ENCODE data around the gene IKBKE. TPM values are rescaled to one million over a fixed set of nuclear protein-coding genes. Genes with fewer than 3 reads are reported as not detected.

The IKBKE gene
- total and polyA plus RNA-seq, 2 of the 8 experiments (the other 6 are each of a cell fraction or from before 2014, with no cell fraction given) = 8.6 to 12.0 TPM

- no peak overlapping the region for H4K91ac ChIP-seq (replicated peaks; ENCODE audit: insufficient read length, low read length)
- H4K5ac ChIP-seq (ENCODE audit: insufficient read length, low read depth, low read length) = no peak overlapping the region
- H3K9me3 ChIP-seq (ENCODE audit: insufficient read depth in 2 of 2, low read depth in 1 of 2, low read length in 1 of 2) = no peaks in the 10 kb centered on the region
- H3K14ac ChIP-seq (ENCODE audit: insufficient read length) = no peak overlapping the region
- no peaks in the 10 kb centered on the region for H3K27me3 ChIP-seq (replicated peaks in 1 of 4; ENCODE audit: control insufficient read depth in 3 of 4, extremely low read depth in 1 of 4, insufficient read depth in 3 of 4, low read length in 3 of 4)
- no peak overlapping the region for H3K27ac ChIP-seq (ENCODE audit: low read depth, low read length)
- H3K79me1 ChIP-seq (ENCODE audit: low read depth, low read length) = no peaks in the 10 kb centered on the region
- no peak overlapping the region for H4K8ac ChIP-seq (ENCODE audit: extremely low read depth, insufficient read depth, low read length)
- H3K9ac ChIP-seq (replicated peaks in 1 of 4; ENCODE audit: extremely low read depth in 1 of 4, low read depth in 3 of 4, low read length in 3 of 4) = no peak overlapping the region
- 94% methylated on average over 8 of the region's 8 CpGs; no CpG with 5 or more reads in 1 of the 2 experiments for WGBS, 2 experiments (ENCODE audit: extremely low coverage in 1 of 2, insufficient coverage in 1 of 2, insufficient read length in 1 of 2, insufficient replicate concordance in 2 of 2, low coverage in 1 of 2, low lambda C conversion rate in 2 of 2, missing lambda C conversion rate in 1 of 2)
- H3K23ac ChIP-seq (ENCODE audit: insufficient read length) = no peak overlapping the region
- H3K4me1 ChIP-seq (replicated peaks in 1 of 4; ENCODE audit: control insufficient read depth in 3 of 4, insufficient read depth in 4 of 4, low read length in 3 of 4) = peaks cover 0 to 5% (median 1%) of the 10 kb centered on the region in 4 experiments; a peak in 2 of 7 replicates
- H2BK12ac ChIP-seq (ENCODE audit: low read depth, low read length) = no peak overlapping the region
- no peak overlapping the region for H3K4me3 ChIP-seq (ENCODE audit: extremely low read depth in 1 of 4, insufficient read depth in 2 of 4, low read depth in 3 of 4, low read length in 4 of 4)
- no peak overlapping the region for H3K18ac ChIP-seq (ENCODE audit: extremely low read depth, low read length)
- H2BK5ac ChIP-seq (ENCODE audit: low read depth, low read length) = no peak overlapping the region
- peaks cover 0 to 2% of the 10 kb centered on the region in 2 experiments for H4K20me1 ChIP-seq (replicated peaks in 1 of 2; ENCODE audit: control insufficient read depth in 1 of 2, insufficient read depth in 2 of 2, low read length in 2 of 2)
- POLR2A ChIA-PET (ENCODE audit: partially characterized antibody) = interaction anchor here (2.2 kb wide), 1 partner anchor 94 kb away, joined by 6 read pairs; the partner anchor contains the start of gene EIF2D
- no peaks in the 10 kb centered on the region for H3K36me3 ChIP-seq (ENCODE audit: control insufficient read depth in 2 of 4, insufficient read depth in 4 of 4, low read length in 3 of 4)
- no peak overlapping the region for H2BK20ac ChIP-seq (ENCODE audit: low read length)
- H2AFZ ChIP-seq (ENCODE audit: low read length) = no peak overlapping the region
- no peak overlapping the region for H2AK5ac ChIP-seq (ENCODE audit: low read depth, low read length)
- CTCF ChIA-PET (ENCODE audit: partially characterized antibody) = interaction anchor here (0.6 to 5.8 kb wide), 9 partner anchors 11 to 732 kb away, joined by 3 to 29 read pairs (median 10); partner anchors contain the start of gene RASSF5
- no peak overlapping the region for H2BK120ac ChIP-seq (replicated peaks; ENCODE audit: low read depth, low read length)
- H3K56ac ChIP-seq (replicated peaks; ENCODE audit: insufficient read length, low read depth, low read length) = no peak overlapping the region
- H3K23me2 ChIP-seq (ENCODE audit: low read depth, low read length) = no peaks in the 10 kb centered on the region
- no peak for TF ChIP-seq BCL11A (IDR thresholded peaks at IDR 0.05; ENCODE audit: low read depth in 2 of 2, low read length in 2 of 2)
- TF ChIP-seq CHD1 (IDR thresholded peaks at IDR 0.05; ENCODE audit: low read depth, low read length) = no peak
- TF ChIP-seq KDM4A (IDR thresholded peaks at IDR 0.05; ENCODE audit: low read depth, low read length, severe bottlenecking) = no peak
- no peak overlapping the region for H2BK15ac ChIP-seq (ENCODE audit: low read length)
- DNase-seq (ENCODE audit: low read depth in 1 of 2, low spot score in 2 of 2) (no peak), FAIRE-seq (no peak)
- H3K4me2 ChIP-seq (ENCODE audit: insufficient read depth in 1 of 2, low read depth in 2 of 2, low read length in 2 of 2) = no peak overlapping the region
- no peak overlapping the region for H3K4ac ChIP-seq (replicated peaks; ENCODE audit: insufficient read length, low read depth, low read length)
- no peaks in the 10 kb centered on the region for H3K79me2 ChIP-seq (ENCODE audit: control insufficient read depth in 1 of 2, insufficient read depth in 2 of 2, low read length in 2 of 2)
Measured at GRCh38 chr1:206517784-206518183, 47.5 kb downstream of the IKBKE start.

All from H1 (cell line).